NCI-H774 (cell line): ENCODE measurements around the gene PROKR1.

ENCODE experiments used
- DNase-seq: peaks from one replicate; lab custom pipeline; 2025; lab: John Stamatoyannopoulos, UW

The PROKR1 gene

GRCh38 chr2:68698567-68699377 is 55.4 kb downstream of the PROKR1 start:
- DNase-seq, result peak; percentile 58

GRCh38 chr2:68700560-68700959 is 57.2 kb downstream of the PROKR1 start:
- DNase-seq, result no peak

GRCh38 chr2:68706637-68707036 is 63.3 kb downstream of the PROKR1 start:
- no peak for DNase-seq
